Measurements from ENCODE around the gene LRP2BP. TPM values are rescaled to one million over a fixed set of nuclear protein-coding genes. Genes with fewer than 3 reads are reported as not detected.

Gene LRP2BP
- total and polyA plus RNA-seq, 2 experiments from 2014 or later = 0.23 to 0.89 TPM

DNA sequence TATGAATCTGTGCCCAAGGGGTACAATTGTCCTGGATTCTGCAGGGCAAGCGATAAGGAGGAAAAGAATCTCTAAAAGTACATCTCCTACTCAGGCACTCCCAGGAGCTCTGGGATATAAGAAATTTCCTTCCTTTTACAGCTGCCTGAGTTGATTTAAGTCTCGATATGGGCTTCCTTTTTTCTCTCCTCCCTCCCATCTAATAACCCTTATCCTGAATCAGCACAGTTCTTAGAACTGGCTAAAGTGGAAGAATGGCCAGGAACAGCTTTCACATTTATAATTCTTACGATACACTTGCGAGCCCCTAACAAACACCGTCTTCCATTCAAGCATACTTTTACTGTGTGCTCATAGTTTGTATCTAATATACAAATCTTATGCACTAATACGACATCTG, 21.2 kb downstream of the LRP2BP start:
- Histone ChIP-seq H4K20me1 (ENCODE audit: insufficient read depth, poor library complexity, severe bottlenecking) (no peaks in the 10 kb centered on the region), H3K79me2 (no peaks in the 10 kb centered on the region), H3K4me2 (no peak overlapping the region), H3K9me2 (replicated peaks; ENCODE audit: insufficient read depth) (no peaks in the 10 kb centered on the region), H3K36me3 (replicated peaks; ENCODE audit: insufficient read depth, low read depth) (no peaks in the 10 kb centered on the region), H3K4me3 (no peak overlapping the region), H3K27ac (no peak overlapping the region), H2AFZ (no peak overlapping the region), H3K27me3 (no peaks in the 10 kb centered on the region), H3K9me3 (ENCODE audit: low read depth) (no peaks in the 10 kb centered on the region), H3K4me1 (ENCODE audit: insufficient read depth) (no peaks in the 10 kb centered on the region)
- no peak for DNase-seq (ENCODE audit: low spot score)
- WGBS (ENCODE audit: low lambda C conversion rate, missing lambda C conversion rate) = 95% methylated on average over 6 of the region's 6 CpGs
- no peak for TF ChIP-seq EZH2 (IDR thresholded peaks at IDR 0.05; ENCODE audit: borderline replicate concordance)
- no peak for TF ChIP-seq EZH2phosphoT487 (IDR thresholded peaks at IDR 0.05; ENCODE audit: low read depth, severe bottlenecking, unreplicated experiment)
- TF ChIP-seq CTCF (IDR thresholded peaks at IDR 0.05; ENCODE audit: poor library complexity) = no peak

DNA sequence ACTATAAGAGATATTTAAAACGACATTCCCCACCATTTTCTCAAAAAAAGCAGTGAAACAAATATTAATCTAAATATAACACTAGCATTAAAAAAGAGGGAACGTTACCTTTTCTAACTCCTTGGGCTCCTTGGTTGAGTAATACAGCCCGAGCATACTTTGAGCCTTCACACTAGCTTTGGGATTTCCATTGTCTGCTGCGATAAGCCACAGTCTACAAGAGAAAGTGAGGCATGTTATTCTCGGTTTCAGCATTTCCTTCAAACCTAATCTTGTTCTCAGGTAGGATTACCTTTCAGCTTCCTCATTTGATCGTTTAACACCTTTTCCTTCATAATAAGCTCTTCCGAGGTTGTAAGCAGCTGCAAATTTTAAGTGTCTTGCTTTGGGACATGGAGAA, 21.7 kb downstream of the LRP2BP start:
- 86% methylated on average over 7 of the region's 7 CpGs for WGBS (ENCODE audit: low lambda C conversion rate, missing lambda C conversion rate)
- no peaks in the 10 kb centered on the region for H3K9me3 ChIP-seq (ENCODE audit: low read depth)
- TF ChIP-seq EZH2phosphoT487 (IDR thresholded peaks at IDR 0.05; ENCODE audit: low read depth, severe bottlenecking, unreplicated experiment) (no peak), EZH2 (IDR thresholded peaks at IDR 0.05; ENCODE audit: borderline replicate concordance) (no peak), CTCF (IDR thresholded peaks at IDR 0.05; ENCODE audit: poor library complexity) (no peak)
- H3K27ac ChIP-seq = no peak overlapping the region
- no peaks in the 10 kb centered on the region for H3K79me2 ChIP-seq
- H3K4me1 ChIP-seq (ENCODE audit: insufficient read depth) = no peaks in the 10 kb centered on the region
- no peak overlapping the region for H2AFZ ChIP-seq
- no peaks in the 10 kb centered on the region for H3K9me2 ChIP-seq (replicated peaks; ENCODE audit: insufficient read depth)
- no peaks in the 10 kb centered on the region for H3K36me3 ChIP-seq (replicated peaks; ENCODE audit: insufficient read depth, low read depth)
- H3K27me3 ChIP-seq = no peaks in the 10 kb centered on the region
- DNase-seq (ENCODE audit: low spot score) = no peak
- H4K20me1 ChIP-seq (ENCODE audit: insufficient read depth, poor library complexity, severe bottlenecking) = no peaks in the 10 kb centered on the region
- no peak overlapping the region for H3K4me2 ChIP-seq
- no peak overlapping the region for H3K4me3 ChIP-seq

- TF ChIP-seq EZH2phosphoT487 (IDR thresholded peaks at IDR 0.05; ENCODE audit: low read depth, severe bottlenecking, unreplicated experiment) (no peak), CTCF (IDR thresholded peaks at IDR 0.05; ENCODE audit: poor library complexity) (no peak), EZH2 (IDR thresholded peaks at IDR 0.05; ENCODE audit: borderline replicate concordance) (no peak)
- H3K9me2 ChIP-seq (replicated peaks; ENCODE audit: insufficient read depth) = no peaks in the 10 kb centered on the region
- no peaks in the 10 kb centered on the region for H3K36me3 ChIP-seq (replicated peaks; ENCODE audit: insufficient read depth, low read depth)
- no peak overlapping the region for H2AFZ ChIP-seq
- no peak overlapping the region for H3K4me2 ChIP-seq
- no peak for DNase-seq (ENCODE audit: low spot score)
- WGBS (ENCODE audit: low lambda C conversion rate, missing lambda C conversion rate) = 73% methylated on average over 11 of the region's 11 CpGs
- H4K20me1 ChIP-seq (ENCODE audit: insufficient read depth, poor library complexity, severe bottlenecking) = no peaks in the 10 kb centered on the region
- no peaks in the 10 kb centered on the region for H3K9me3 ChIP-seq (ENCODE audit: low read depth)
- no peaks in the 10 kb centered on the region for H3K27me3 ChIP-seq
- H3K79me2 ChIP-seq = no peaks in the 10 kb centered on the region
- H3K4me1 ChIP-seq (ENCODE audit: insufficient read depth) = no peaks in the 10 kb centered on the region
- H3K4me3 ChIP-seq = no peak overlapping the region
- no peak overlapping the region for H3K27ac ChIP-seq
Measured at GRCh38 chr4:185371702-185372101, 24.0 kb downstream of the LRP2BP start.
